Trophoblast cell (in vitro differentiated cells and primary cell): ENCODE data around the gene CSPG4.
"Not testable (repeated sequence)": the region's sequence is repeated elsewhere in the genome, so short reads cannot be mapped to it uniquely, and the experiment has no call there.

ENCODE experiments used
- DNase-seq, 2 donors: peaks; one replicate each; pipeline ENCODE4 v3.0.0-alpha.2; 2016
- H2AFZ ChIP-seq: 2 replicates; pipeline ENCODE4 v1.6.1; 2013; ENCODE audit warnings: low read length, moderate library complexity, mild to moderate bottlenecking; ENCODE audit not compliant: insufficient read depth, poor library complexity
- H2AK5ac ChIP-seq: 2 replicates; pipeline ENCODE4 v1.6.1; 2013; ENCODE audit warnings: mild to moderate bottlenecking, low read length
- H2BK120ac ChIP-seq: 2 replicates; pipeline ENCODE4 v1.6.1; 2013; ENCODE audit warnings: low read length, mild to moderate bottlenecking, moderate library complexity; ENCODE audit not compliant: insufficient read depth, poor library complexity
- H2BK12ac ChIP-seq: 2 replicates; pipeline ENCODE4 v1.6.1; 2013; ENCODE audit warnings: mild to moderate bottlenecking, low read length, moderate library complexity
- H2BK5ac ChIP-seq: 2 replicates; pipeline ENCODE4 v1.6.1; 2013; ENCODE audit warnings: low read length, low read depth, moderate library complexity, mild to moderate bottlenecking; ENCODE audit not compliant: poor library complexity
- H3K14ac ChIP-seq: 2 replicates; pipeline ENCODE4 v1.6.1; 2013; ENCODE audit warnings: mild to moderate bottlenecking, low read length
- H3K18ac ChIP-seq: 2 replicates; pipeline ENCODE4 v1.6.1; 2013; ENCODE audit warnings: mild to moderate bottlenecking, low read length
- H3K23ac ChIP-seq: 2 replicates; pipeline ENCODE4 v1.6.1; 2013; ENCODE audit warnings: low read length
- H3K27ac ChIP-seq: 2 replicates; pipeline ENCODE4 v1.5.1; 2013; ENCODE audit warnings: low read depth, mild to moderate bottlenecking, inconsistent platforms, low read length, moderate library complexity
- H3K27me3 ChIP-seq: 2 replicates; pipeline ENCODE4 v1.6.1; 2013; ENCODE audit warnings: inconsistent platforms, mild to moderate bottlenecking, low read length, moderate library complexity; ENCODE audit not compliant: insufficient read depth
- H3K36me3 ChIP-seq, 2 experiments: 1 replicate in 1 of 2; 2 replicates in 1 of 2; pipeline ENCODE4 v1.6.1; 2013; ENCODE audit warnings: low read length in 2 of 2, mild to moderate bottlenecking in 2 of 2, moderate library complexity in 1 of 2; ENCODE audit not compliant: insufficient read depth in 2 of 2, control insufficient read depth in 1 of 2
- H3K4ac ChIP-seq: 2 replicates; pipeline ENCODE4 v1.6.1; 2013; ENCODE audit warnings: low read depth, mild to moderate bottlenecking, low read length, moderate library complexity
- H3K4me1 ChIP-seq, 2 experiments: 1 replicate in 1 of 2; 2 replicates in 1 of 2; pipeline ENCODE4 v1.6.1; 2013; ENCODE audit warnings: low read length in 2 of 2, mild to moderate bottlenecking in 2 of 2, moderate library complexity in 1 of 2; ENCODE audit not compliant: insufficient read depth in 2 of 2, control insufficient read depth in 1 of 2
- H3K4me2 ChIP-seq: 2 replicates; pipeline ENCODE4 v1.6.1; 2013; ENCODE audit warnings: inconsistent platforms, mild to moderate bottlenecking, low read length, moderate library complexity
- H3K4me3 ChIP-seq: 2 replicates; pipeline ENCODE4 v1.5.1; 2013; ENCODE audit warnings: mild to moderate bottlenecking, low read depth, low read length, inconsistent platforms
- H3K79me1 ChIP-seq: one replicate; pipeline ENCODE4 v1.6.1; 2013; ENCODE audit warnings: low read length
- H3K79me2 ChIP-seq: 2 replicates; pipeline ENCODE4 v1.6.1; 2013; ENCODE audit warnings: low read length, mild to moderate bottlenecking; ENCODE audit not compliant: control insufficient read depth, insufficient read depth, poor library complexity
- H3K9ac ChIP-seq: 2 replicates; pipeline ENCODE4 v1.6.1; 2013; ENCODE audit warnings: mild to moderate bottlenecking, low read length
- H3K9me3 ChIP-seq: 2 replicates; pipeline ENCODE4 v1.6.1; 2013; ENCODE audit warnings: low read depth, mild to moderate bottlenecking, control low read depth, inconsistent platforms, low read length; ENCODE audit not compliant: insufficient read depth
- H4K12ac ChIP-seq: 2 replicates; pipeline ENCODE4 v1.6.1; 2013; ENCODE audit warnings: low read depth, mild to moderate bottlenecking, low read length, moderate library complexity
- H4K8ac ChIP-seq: 2 replicates; pipeline ENCODE4 v1.6.1; 2013; ENCODE audit warnings: low read depth, mild to moderate bottlenecking, low read length, moderate library complexity
- H4K91ac ChIP-seq: one replicate; pipeline ENCODE4 v1.6.1; 2013; ENCODE audit warnings: low read depth, mild to moderate bottlenecking, low read length, moderate library complexity
- WGBS: extraction: QIAGEN DNeasy Blood & Tissue Kit; methylation state at CpG from one replicate; pipeline ENCODE4 v1.1.7; 2013; ENCODE audit warnings: missing lambda C conversion rate; ENCODE audit not compliant: insufficient read length, insufficient coverage; ENCODE audit errors: extremely low coverage; 5-methylcytosine and 5-hydroxymethylcytosine counted together

The CSPG4 gene

DNA sequence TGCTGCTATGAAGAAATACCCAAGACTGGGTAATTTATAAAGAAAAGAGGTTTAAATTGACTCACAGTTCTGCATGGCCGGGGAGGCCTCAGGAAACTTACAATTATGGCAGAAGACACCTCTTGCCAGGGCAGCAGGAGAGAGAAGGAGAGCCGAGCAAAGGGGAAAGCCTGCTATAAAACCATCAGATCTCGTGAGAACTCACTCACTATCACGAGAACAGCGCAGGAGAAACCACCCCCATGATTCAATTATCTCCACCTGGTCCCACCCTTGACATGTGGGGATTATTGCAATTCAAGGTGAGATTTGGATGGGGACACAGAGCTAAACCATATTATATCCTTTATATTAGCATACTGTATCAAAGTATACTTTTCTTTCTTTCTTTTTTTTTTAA lies 42.2 kb upstream of the CSPG4 start:
- WGBS, result no CpG with 5 or more reads among the region's 5 CpGs
- H2BK5ac ChIP-seq, H4K8ac ChIP-seq, H3K18ac ChIP-seq, H3K9me3 ChIP-seq, H3K4me1 ChIP-seq, H4K91ac ChIP-seq, H2BK120ac ChIP-seq, H2AFZ ChIP-seq, H4K12ac ChIP-seq, H3K9ac ChIP-seq, H3K4me3 ChIP-seq, H2AK5ac ChIP-seq, H3K36me3 ChIP-seq, H2BK12ac ChIP-seq, DNase-seq, H3K27ac ChIP-seq, H3K79me2 ChIP-seq, H3K79me1 ChIP-seq, H3K23ac ChIP-seq, H3K4me2 ChIP-seq, H3K27me3 ChIP-seq, H3K4ac ChIP-seq, H3K14ac ChIP-seq: not testable (repeated sequence)

DNA sequence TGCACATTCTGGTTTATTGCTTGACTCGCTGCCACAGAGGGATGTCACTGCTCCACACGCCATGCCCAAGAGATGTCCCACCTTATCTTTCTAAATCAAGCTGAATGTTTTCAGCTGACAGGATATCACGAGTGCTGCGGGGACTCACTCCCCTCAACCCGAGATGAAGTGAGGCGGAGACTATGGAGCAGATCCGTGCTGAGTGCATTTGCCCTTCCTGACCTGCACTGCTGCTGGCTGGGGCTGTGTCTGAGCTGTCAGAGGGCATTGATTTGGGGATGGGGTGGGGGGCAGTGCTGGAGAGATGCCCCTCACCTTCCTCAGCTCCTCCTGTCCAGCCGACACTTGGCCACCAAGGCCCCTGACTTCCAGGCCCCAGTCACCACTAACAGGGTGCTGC lies 40.5 kb upstream of the CSPG4 start:
- H4K8ac ChIP-seq, result no peak overlapping the region
- H3K4me2 ChIP-seq, result no peak overlapping the region

GRCh38 chr15:75751891-75752290 lies 39.2 kb upstream of the CSPG4 start:
- Histone ChIP-seq H3K9ac (no peak overlapping the region), H2AFZ (no peak overlapping the region), H3K4me3 (no peak overlapping the region), H3K79me1 (no peaks in the 10 kb centered on the region), H4K91ac (no peak overlapping the region), H3K36me3 (no peaks in the 10 kb centered on the region), H3K18ac (no peak overlapping the region), H2AK5ac (no peak overlapping the region), H4K12ac (no peak overlapping the region), H3K27ac (no peak overlapping the region), H2BK120ac (no peak overlapping the region), H3K4ac (no peak overlapping the region), H3K4me1 (no peaks in the 10 kb centered on the region), H4K8ac (no peak overlapping the region), H2BK12ac (no peak overlapping the region), H3K23ac (no peak overlapping the region), H2BK5ac (no peak overlapping the region), H3K9me3 (no peaks in the 10 kb centered on the region), H3K4me2 (no peak overlapping the region), H3K14ac (no peak overlapping the region), H3K79me2 (no peaks in the 10 kb centered on the region), H3K27me3 (no peaks in the 10 kb centered on the region)
- WGBS, result no CpG with 5 or more reads among the region's 4 CpGs
- DNase-seq, result no peak

More for the DNA sequence above, 40.5 kb upstream of the CSPG4 start:
- Histone ChIP-seq H3K18ac (no peak overlapping the region), H3K4me1 (no peaks in the 10 kb centered on the region), H3K14ac (no peak overlapping the region), H3K79me2 (no peaks in the 10 kb centered on the region), H3K9me3 (no peaks in the 10 kb centered on the region), H3K27me3 (no peaks in the 10 kb centered on the region), H3K27ac (no peak overlapping the region), H3K4me3 (no peak overlapping the region), H3K9ac (no peak overlapping the region), H3K79me1 (no peaks in the 10 kb centered on the region), H3K23ac (no peak overlapping the region), H2BK120ac (no peak overlapping the region), H2BK12ac (no peak overlapping the region), H4K12ac (no peak overlapping the region), H2BK5ac (no peak overlapping the region), H2AFZ (no peak overlapping the region), H3K4ac (no peak overlapping the region), H3K36me3 (no peaks in the 10 kb centered on the region), H2AK5ac (no peak overlapping the region), H4K91ac (no peak overlapping the region)
- WGBS, result no CpG with 5 or more reads among the region's 8 CpGs
- DNase-seq, result no peak

GRCh38 chr15:75751116-75751875 lies 38.6 kb upstream of the CSPG4 start:
- no peak overlapping the region for H3K18ac ChIP-seq
- H2BK120ac ChIP-seq, result no peak overlapping the region
- no peak overlapping the region for H3K23ac ChIP-seq
- H3K27ac ChIP-seq, result no peak overlapping the region
- H3K9me3 ChIP-seq, result no peaks in the 10 kb centered on the region
- no peak overlapping the region for H4K91ac ChIP-seq
- no peak overlapping the region for H2AK5ac ChIP-seq
- no peak overlapping the region for H2AFZ ChIP-seq
- no peak overlapping the region for H4K12ac ChIP-seq
- H3K36me3 ChIP-seq, result no peaks in the 10 kb centered on the region
- no peaks in the 10 kb centered on the region for H3K4me1 ChIP-seq
- H3K79me2 ChIP-seq, result no peaks in the 10 kb centered on the region
- DNase-seq, result no peak
- H3K79me1 ChIP-seq, result no peaks in the 10 kb centered on the region
- no peak overlapping the region for H3K4ac ChIP-seq
- no peak overlapping the region for H2BK5ac ChIP-seq
- no CpG with 5 or more reads among the region's 2 CpGs for WGBS
- no peak overlapping the region for H3K14ac ChIP-seq
- H4K8ac ChIP-seq, result no peak overlapping the region
- H3K9ac ChIP-seq, result no peak overlapping the region
- H3K27me3 ChIP-seq, result no peaks in the 10 kb centered on the region
- no peak overlapping the region for H3K4me2 ChIP-seq
- H3K4me3 ChIP-seq, result no peak overlapping the region
- H2BK12ac ChIP-seq, result no peak overlapping the region
